Heart right ventricle (tissue), 16 donors: ENCODE results near the gene OGDH. TPM values are rescaled to one million over a fixed set of nuclear protein-coding genes. Genes with fewer than 3 reads are reported as not detected.
A peak's percentile ranks its signal among the peaks of the same experiment; 100 is the strongest.

Experiments used
- ATAC-seq, 8 donors: fragments of 200-7000 bp; cut with Tn5 transposase; one replicate each; pipeline ENCODE4 v1.9.1; 2020; ENCODE audit warnings: mild to moderate bottlenecking in 8 of 8, moderate library complexity in 8 of 8, moderate number of reproducible peaks in 1 of 8
- DNase-seq, 2 donors: peaks; one replicate each; pipeline ENCODE4 v3.0.0-alpha.2; 2020
- H3K27ac ChIP-seq, 10 donors: fragments of 200-600 bp; sonication (generic) in 2 of 10; one replicate each; pipeline versions ENCODE4 v1.5.0 to v1.8.0; 2020 to 2022; ENCODE audit warnings: mild to moderate bottlenecking in 3 of 10
- H3K27me3 ChIP-seq, 7 donors: fragments of 200-600 bp; one replicate each; pipeline ENCODE4 v1.8.0; 2021 to 2022; ENCODE audit warnings: mild to moderate bottlenecking in 2 of 7
- H3K36me3 ChIP-seq, 9 donors: fragments of 200-600 bp; sonication (generic) in 1 of 9; one replicate each; pipeline versions ENCODE4 v1.5.0 to v1.8.0; 2020 to 2022; ENCODE audit warnings: mild to moderate bottlenecking in 2 of 9
- H3K4me1 ChIP-seq, 9 donors: fragments of 200-600 bp; sonication (generic) in 1 of 9; one replicate each; pipeline versions ENCODE4 v1.5.0 to v1.8.0; 2020 to 2022; ENCODE audit warnings: mild to moderate bottlenecking in 4 of 9
- H3K4me3 ChIP-seq, 10 donors: fragments of 200-600 bp; sonication (generic) in 2 of 10; one replicate each; pipeline versions ENCODE4 v1.5.0 to v1.8.0; 2020 to 2022; ENCODE audit warnings: mild to moderate bottlenecking in 7 of 10, moderate library complexity in 2 of 10
- H3K9me3 ChIP-seq, 11 donors: fragments of 200-600 bp in 10 of 11; sonication (generic) in 2 of 11; one replicate each; pipeline versions ENCODE4 v1.5.0 to v1.8.0; 2013 to 2022; ENCODE audit warnings: mild to moderate bottlenecking in 2 of 11, control low read depth in 1 of 11, moderate library complexity in 1 of 11
- WGBS, 2 donors: extraction: QIAGEN DNeasy Blood & Tissue Kit; methylation state at CpG; one replicate each; pipeline ENCODE4 v1.1.7; 2013; ENCODE audit warnings: inconsistent platforms in 1 of 2; 5-methylcytosine and 5-hydroxymethylcytosine counted together
- intact Hi-C, 10 donors: fragments of 100-400 bp; cut with DNase I; formaldehyde crosslinking; loops; one replicate each; pipeline versions ENCODE4 v1.11.1 to v1.14.2; 2022
- polyA plus RNA-seq, 2 donors: library from polyadenylated mRNA; stranded (reverse); fragments of 200-250 nt; gene quantifications; one replicate each; pipeline ENCODE4 v1.2.3, GENCODE V29; 2013
- total RNA-seq, 10 donors: library from RNA; stranded (reverse); fragmentation: NEBNext Ultra II Directional in 3 of 10; extraction: Animal tissue kit (Norgen Biotek cat#: 25700) in 3 of 10; gene quantifications; one replicate each; pipeline versions ENCODE4 v1.2.1 to v1.2.4, GENCODE V29; 2021 to 2023
- TF ChIP-seq, protein P1 (sequence below), 9 donors: fragments of 200-600 bp; sonication (generic) in 2 of 9; IDR thresholded peaks; one replicate each; pipeline versions ENCODE4 v1.5.0 to v1.8.0; 2021 to 2022; ENCODE audit warnings: antibody characterized with exemption in 9 of 9, mild to moderate bottlenecking in 5 of 9, moderate library complexity in 1 of 9
- donor health status: Arrhythmogenic right ventricular cardiomyopathy.
- donor health status: ischemic (EF 13 %, LVEDD 7.1; RV severe dilation, severe dysfunction).
- donor health status: healthy with polysubstance abuse.
- donor health status: DM: no; HTN: yes; CAD: no.
- donor health status: DM: no; HTN: no; CAD: no.
- donor health status: ischemic (EF 25% LVEDD 6.9; RV normal size, moderate dysfunction).
- donor health status: ischemic (EF 25% LVEDD 5.7; RV mildly dilated, moderate dysfunction).
- donor health status: healthy.
- donor health status: DM: yes; HTN: yes; CAD: no.
- donor health status: Ischemic cardiomyopathy.
- donor health status: ischemic (EF 35%, LVEDD 5.7; RV mildly dilated, moderate dysfunction).
- donor health status: nonischemic (EF 11% LVEDD 7.7; RV severe dilation, severe dysfunction).
- donor health status: DM: yes; HTN: yes; CAD: no.
- donor health status: PGD.
- donor health status: ischemic (EF 29% LVEDD 5.4; RV normal size, mild dysfunction).
- donor health status: nonischemic (EF 23%, LVEDD 6.1; RV moderate dilation, normal function).

Gene OGDH
- total and polyA plus RNA-seq, 12 donors = 202 to 724 (median 672) TPM

GRCh38 chr7:44565097-44565794, 41.2 kb upstream of the OGDH start:
- no peaks in the 10 kb centered on the region for H3K9me3 ChIP-seq
- 56 to 62% methylated on average over 13 of the region's 13 CpGs for WGBS, 2 donors
- peak; percentile 74 to 92 (median 88) for ATAC-seq
- TF ChIP-seq, protein P1, sequence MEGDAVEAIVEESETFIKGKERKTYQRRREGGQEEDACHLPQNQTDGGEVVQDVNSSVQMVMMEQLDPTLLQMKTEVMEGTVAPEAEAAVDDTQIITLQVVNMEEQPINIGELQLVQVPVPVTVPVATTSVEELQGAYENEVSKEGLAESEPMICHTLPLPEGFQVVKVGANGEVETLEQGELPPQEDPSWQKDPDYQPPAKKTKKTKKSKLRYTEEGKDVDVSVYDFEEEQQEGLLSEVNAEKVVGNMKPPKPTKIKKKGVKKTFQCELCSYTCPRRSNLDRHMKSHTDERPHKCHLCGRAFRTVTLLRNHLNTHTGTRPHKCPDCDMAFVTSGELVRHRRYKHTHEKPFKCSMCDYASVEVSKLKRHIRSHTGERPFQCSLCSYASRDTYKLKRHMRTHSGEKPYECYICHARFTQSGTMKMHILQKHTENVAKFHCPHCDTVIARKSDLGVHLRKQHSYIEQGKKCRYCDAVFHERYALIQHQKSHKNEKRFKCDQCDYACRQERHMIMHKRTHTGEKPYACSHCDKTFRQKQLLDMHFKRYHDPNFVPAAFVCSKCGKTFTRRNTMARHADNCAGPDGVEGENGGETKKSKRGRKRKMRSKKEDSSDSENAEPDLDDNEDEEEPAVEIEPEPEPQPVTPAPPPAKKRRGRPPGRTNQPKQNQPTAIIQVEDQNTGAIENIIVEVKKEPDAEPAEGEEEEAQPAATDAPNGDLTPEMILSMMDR (IDR thresholded peaks at IDR 0.05) = peak; percentile 91 to 100 (median 97)
- intact Hi-C loops = loop anchor here in 9 of 10 donors (2.0 to 10.0 kb wide), 6 partner anchors 80 to 330 kb away; no protein-coding TSS in a partner anchor
- DNase-seq = peak; percentile 44 to 72
- H3K27ac ChIP-seq = peak overlapping the region in 5 of 10 donors; percentile 1 to 53 (median 15)
- peaks cover 0 to 73% (median 52%) of the 10 kb centered on the region in 9 donors for H3K36me3 ChIP-seq
- H3K4me3 ChIP-seq = no peak overlapping the region
- H3K4me1 ChIP-seq = peaks cover 0 to 14% (median 0%) of the 10 kb centered on the region in 9 donors
- H3K27me3 ChIP-seq = no peaks in the 10 kb centered on the region

GRCh38 chr7:44565795-44566559, 40.5 kb upstream of the OGDH start:
- TF ChIP-seq, protein P1 (IDR thresholded peaks at IDR 0.05) = peak in 2 of 9 donors; percentile 13 to 33
- intact Hi-C loops = loop anchor here in 9 of 10 donors (2.0 to 10.0 kb wide), 6 partner anchors 81 to 331 kb away; no protein-coding TSS in a partner anchor
- ATAC-seq = peak; percentile 6 to 40 (median 28)
- H3K9me3 ChIP-seq = no peaks in the 10 kb centered on the region
- no peak for DNase-seq
- peaks cover 0 to 14% (median 0%) of the 10 kb centered on the region in 9 donors for H3K4me1 ChIP-seq
- H3K27me3 ChIP-seq = no peaks in the 10 kb centered on the region
- H3K4me3 ChIP-seq = no peak overlapping the region
- WGBS, 2 donors = 65 to 67% methylated on average over 16 of the region's 16 CpGs
- H3K36me3 ChIP-seq = peaks cover 0 to 81% (median 59%) of the 10 kb centered on the region in 9 donors
- H3K27ac ChIP-seq = peak overlapping the region in 6 of 10 donors; percentile 1 to 53 (median 20)

DNA sequence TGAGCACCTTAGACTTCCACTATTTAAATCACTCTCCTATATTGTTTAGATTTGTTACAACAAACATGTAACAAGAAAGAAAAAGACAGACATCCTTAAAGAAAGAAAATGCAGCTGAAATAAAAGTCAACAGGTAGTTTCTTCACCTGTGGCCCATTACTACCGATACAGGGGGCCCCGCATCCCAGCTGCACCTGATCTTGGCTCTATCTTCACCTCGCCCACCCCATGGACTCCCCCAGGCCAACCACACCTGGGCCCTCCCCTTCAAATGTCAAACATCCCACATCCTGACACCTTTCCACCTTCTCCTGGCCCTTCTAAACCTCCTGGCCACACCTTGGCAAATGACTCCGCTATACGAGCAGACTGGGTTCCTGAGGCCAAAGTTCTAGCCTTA, 39.7 kb upstream of the OGDH start:
- intact Hi-C loops = loop anchor here in 8 of 10 donors (5.0 to 10.0 kb wide), 5 partner anchors 82 to 332 kb away; no protein-coding TSS in a partner anchor
- peaks cover 0 to 88% (median 66%) of the 10 kb centered on the region in 9 donors for H3K36me3 ChIP-seq
- TF ChIP-seq, protein P1 (IDR thresholded peaks at IDR 0.05) = no peak

GRCh38 chr7:44567884-44568283, 38.5 kb upstream of the OGDH start:
- WGBS, 2 donors = 91 to 95% methylated on average over 6 of the region's 6 CpGs
- ATAC-seq (no peak), DNase-seq (no peak)
- no peak overlapping the region for H3K27ac ChIP-seq
- no peak overlapping the region for H3K4me3 ChIP-seq
- H3K9me3 ChIP-seq = no peaks in the 10 kb centered on the region
- H3K27me3 ChIP-seq = no peaks in the 10 kb centered on the region
- H3K36me3 ChIP-seq = peaks cover 0 to 99% (median 77%) of the 10 kb centered on the region in 9 donors
- intact Hi-C loops = loop anchor here in 8 of 10 donors (5.0 to 10.0 kb wide), 5 partner anchors 83 to 333 kb away; no protein-coding TSS in a partner anchor
- H3K4me1 ChIP-seq = peaks cover 2 to 23% (median 10%) of the 10 kb centered on the region in 9 donors
- TF ChIP-seq, protein P1 (IDR thresholded peaks at IDR 0.05) = no peak

More for the DNA sequence above, 39.7 kb upstream of the OGDH start:
- DNase-seq (no peak), ATAC-seq (no peak)
- 93 to 98% methylated on average over 5 of the region's 5 CpGs for WGBS, 2 donors
- Histone ChIP-seq H3K4me3 (no peak overlapping the region), H3K9me3 (no peaks in the 10 kb centered on the region), H3K27ac (no peak overlapping the region), H3K4me1 (peaks cover 0 to 14% (median 0%) of the 10 kb centered on the region in 9 donors), H3K27me3 (no peaks in the 10 kb centered on the region)
